ENCODE data around the gene LRIG1. TPM values are rescaled to one million over a fixed set of nuclear protein-coding genes. Genes with fewer than 3 reads are reported as not detected.

Gene LRIG1
- total and polyA plus RNA-seq, 2 of the 8 experiments (the other 6 are each of a cell fraction or from before 2014, with no cell fraction given): 78.1 to 88.7 TPM

DNA sequence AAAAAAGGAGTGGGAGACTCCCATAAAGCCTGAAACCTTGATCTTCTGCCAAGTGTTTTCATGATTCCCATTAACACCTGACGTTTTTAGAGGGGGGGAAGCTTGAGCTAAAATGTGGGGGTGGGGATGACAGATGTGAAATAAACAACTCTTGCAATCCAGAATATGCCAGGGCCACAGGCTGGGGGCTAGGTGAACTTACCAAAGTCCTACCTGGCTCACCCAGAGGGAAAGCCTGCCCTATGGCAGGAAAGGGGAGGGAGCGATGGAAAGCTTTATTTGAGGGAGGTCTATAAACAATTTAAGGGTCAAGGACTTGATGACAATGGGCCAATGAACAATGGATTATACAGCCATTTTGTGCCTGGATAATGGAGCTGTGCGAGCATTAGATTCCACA, 108.3 kb downstream of the LRIG1 start (continued):
- TF ChIP-seq EP300 (IDR thresholded peaks at IDR 0.05; ENCODE audit: borderline replicate concordance in 1 of 2, low read depth in 2 of 2, low read length in 2 of 2) (no peak), SRF (IDR thresholded peaks at IDR 0.05; ENCODE audit: low read depth, low read length) (no peak), SP1 (IDR thresholded peaks at IDR 0.05; ENCODE audit: low read depth, low read length) (no peak), TAF1 (IDR thresholded peaks at IDR 0.05; ENCODE audit: low read depth, low read length) (no peak), TBP (IDR thresholded peaks at IDR 0.05; ENCODE audit: low read depth, low read length) (no peak), JUN (IDR thresholded peaks at IDR 0.05; ENCODE audit: low read depth, low read length) (no peak)
